Measurements from ENCODE around the gene OR6M1. TPM values are rescaled to one million over a fixed set of nuclear protein-coding genes. Genes with fewer than 3 reads are reported as not detected.

Gene OR6M1
- total RNA-seq, 1 experiment from 2014 or later = not detected

GRCh38 chr11:123765601-123766000 lies 40.5 kb downstream of the OR6M1 start:
- intact Hi-C loops (cut with micrococcal nuclease; ENCODE audit: unreplicated experiment) = no loop called here
- Mint-ChIP-seq H3K4me3 (ENCODE audit: low read depth, unreplicated experiment) (no peak overlapping the region), H3K9me3 (ENCODE audit: low read depth, unreplicated experiment) (peaks cover 7% of the 10 kb centered on the region), H3K36me3 (ENCODE audit: insufficient read depth, unreplicated experiment) (no peaks in the 10 kb centered on the region), H3K27me3 (ENCODE audit: unreplicated experiment) (no peaks in the 10 kb centered on the region), H3K27ac (ENCODE audit: unreplicated experiment) (no peak overlapping the region), H3K4me1 (ENCODE audit: low read depth, unreplicated experiment) (no peaks in the 10 kb centered on the region)
- no TSS peak for BruUV-seq (replicated peaks)
- no peak for TF ChIP-seq CTCF (IDR thresholded peaks at IDR 0.05; ENCODE audit: unreplicated experiment)
- CTCF ChIA-PET = no interaction called here
- no peak for DNase-seq

GRCh38 chr11:123762422-123762821 lies 43.7 kb downstream of the OR6M1 start:
- peaks cover 10% of the 10 kb centered on the region for H3K27me3 Mint-ChIP-seq (ENCODE audit: unreplicated experiment)
- H3K36me3 Mint-ChIP-seq (ENCODE audit: insufficient read depth, unreplicated experiment) = no peaks in the 10 kb centered on the region
- H3K4me1 Mint-ChIP-seq (ENCODE audit: low read depth, unreplicated experiment) = no peaks in the 10 kb centered on the region
- CTCF ChIA-PET = no interaction called here
- H3K27ac Mint-ChIP-seq (ENCODE audit: unreplicated experiment) = no peak overlapping the region
- DNase-seq = no peak
- no TSS peak for BruUV-seq (replicated peaks)
- TF ChIP-seq CTCF (IDR thresholded peaks at IDR 0.05; ENCODE audit: unreplicated experiment) = no peak
- no peak overlapping the region for H3K4me3 Mint-ChIP-seq (ENCODE audit: low read depth, unreplicated experiment)
- peaks cover 2% of the 10 kb centered on the region for H3K9me3 Mint-ChIP-seq (ENCODE audit: low read depth, unreplicated experiment)
- intact Hi-C loops (cut with micrococcal nuclease; ENCODE audit: unreplicated experiment) = no loop called here

GRCh38 chr11:123760894-123761293 lies 45.3 kb downstream of the OR6M1 start:
- peaks cover 24% of the 10 kb centered on the region for H3K27me3 Mint-ChIP-seq (ENCODE audit: unreplicated experiment)
- DNase-seq = no peak
- BruUV-seq (replicated peaks) = no TSS peak
- H3K27ac Mint-ChIP-seq (ENCODE audit: unreplicated experiment) = no peak overlapping the region
- H3K4me1 Mint-ChIP-seq (ENCODE audit: low read depth, unreplicated experiment) = no peaks in the 10 kb centered on the region
- H3K36me3 Mint-ChIP-seq (ENCODE audit: insufficient read depth, unreplicated experiment) = no peaks in the 10 kb centered on the region
- H3K4me3 Mint-ChIP-seq (ENCODE audit: low read depth, unreplicated experiment) = no peak overlapping the region
- no peak for TF ChIP-seq CTCF (IDR thresholded peaks at IDR 0.05; ENCODE audit: unreplicated experiment)
- H3K9me3 Mint-ChIP-seq (ENCODE audit: low read depth, unreplicated experiment) = peaks cover 2% of the 10 kb centered on the region
- CTCF ChIA-PET = no interaction called here
- intact Hi-C loops (cut with micrococcal nuclease; ENCODE audit: unreplicated experiment) = no loop called here

GRCh38 chr11:123757976-123758375 lies 48.2 kb downstream of the OR6M1 start:
- H3K27ac Mint-ChIP-seq (ENCODE audit: unreplicated experiment) = no peak overlapping the region
- no TSS peak for BruUV-seq (replicated peaks)
- H3K36me3 Mint-ChIP-seq (ENCODE audit: insufficient read depth, unreplicated experiment) = no peaks in the 10 kb centered on the region
- DNase-seq = no peak
- H3K9me3 Mint-ChIP-seq (ENCODE audit: low read depth, unreplicated experiment) = no peaks in the 10 kb centered on the region
- no peak for TF ChIP-seq CTCF (IDR thresholded peaks at IDR 0.05; ENCODE audit: unreplicated experiment)
- CTCF ChIA-PET = no interaction called here
- peaks cover 24% of the 10 kb centered on the region for H3K27me3 Mint-ChIP-seq (ENCODE audit: unreplicated experiment)
- H3K4me3 Mint-ChIP-seq (ENCODE audit: low read depth, unreplicated experiment) = no peak overlapping the region
- intact Hi-C loops (cut with micrococcal nuclease; ENCODE audit: unreplicated experiment) = no loop called here
- no peaks in the 10 kb centered on the region for H3K4me1 Mint-ChIP-seq (ENCODE audit: low read depth, unreplicated experiment)

- DNase-seq = no peak
- no peaks in the 10 kb centered on the region for H3K36me3 Mint-ChIP-seq (ENCODE audit: insufficient read depth, unreplicated experiment)
- no TSS peak for BruUV-seq (replicated peaks)
- no peak for TF ChIP-seq CTCF (IDR thresholded peaks at IDR 0.05; ENCODE audit: unreplicated experiment)
- no peaks in the 10 kb centered on the region for H3K9me3 Mint-ChIP-seq (ENCODE audit: low read depth, unreplicated experiment)
- intact Hi-C loops (cut with micrococcal nuclease; ENCODE audit: unreplicated experiment) = no loop called here
- H3K27ac Mint-ChIP-seq (ENCODE audit: unreplicated experiment) = no peak overlapping the region
- H3K4me3 Mint-ChIP-seq (ENCODE audit: low read depth, unreplicated experiment) = no peak overlapping the region
- no peaks in the 10 kb centered on the region for H3K4me1 Mint-ChIP-seq (ENCODE audit: low read depth, unreplicated experiment)
- CTCF ChIA-PET = no interaction called here
- peaks cover 24% of the 10 kb centered on the region for H3K27me3 Mint-ChIP-seq (ENCODE audit: unreplicated experiment)
These were observed 50.3 kb downstream of the OR6M1 start for GRCh38 chr11:123755813-123756212.

Measured in Calu3 (cell line).